NB4 (cell line): ENCODE data around the gene PALMD.

ENCODE experiments used
- POLR2A ChIP-seq: IDR thresholded peaks from 2 replicates; pipeline ENCODE4 v1.6.1; 2011; ENCODE audit warnings: mild to moderate bottlenecking; ENCODE audit not compliant: insufficient read length; ENCODE audit errors: extremely low read depth
- TF ChIP-seq, protein P1 (sequence below): IDR thresholded peaks from one replicate; pipeline ENCODE4 v1.5.1; 2012; ENCODE audit warnings: low read depth, low read length

GRCh38 chr1:99646868-99647267, 955 bp downstream of the PALMD start:
- TF ChIP-seq, protein P1, sequence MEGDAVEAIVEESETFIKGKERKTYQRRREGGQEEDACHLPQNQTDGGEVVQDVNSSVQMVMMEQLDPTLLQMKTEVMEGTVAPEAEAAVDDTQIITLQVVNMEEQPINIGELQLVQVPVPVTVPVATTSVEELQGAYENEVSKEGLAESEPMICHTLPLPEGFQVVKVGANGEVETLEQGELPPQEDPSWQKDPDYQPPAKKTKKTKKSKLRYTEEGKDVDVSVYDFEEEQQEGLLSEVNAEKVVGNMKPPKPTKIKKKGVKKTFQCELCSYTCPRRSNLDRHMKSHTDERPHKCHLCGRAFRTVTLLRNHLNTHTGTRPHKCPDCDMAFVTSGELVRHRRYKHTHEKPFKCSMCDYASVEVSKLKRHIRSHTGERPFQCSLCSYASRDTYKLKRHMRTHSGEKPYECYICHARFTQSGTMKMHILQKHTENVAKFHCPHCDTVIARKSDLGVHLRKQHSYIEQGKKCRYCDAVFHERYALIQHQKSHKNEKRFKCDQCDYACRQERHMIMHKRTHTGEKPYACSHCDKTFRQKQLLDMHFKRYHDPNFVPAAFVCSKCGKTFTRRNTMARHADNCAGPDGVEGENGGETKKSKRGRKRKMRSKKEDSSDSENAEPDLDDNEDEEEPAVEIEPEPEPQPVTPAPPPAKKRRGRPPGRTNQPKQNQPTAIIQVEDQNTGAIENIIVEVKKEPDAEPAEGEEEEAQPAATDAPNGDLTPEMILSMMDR: no peak
- no peak for TF ChIP-seq POLR2A
